Left lung (tissue), 10 donors: ENCODE measurements around the gene OSBPL5. TPM values are rescaled to one million over a fixed set of nuclear protein-coding genes. Genes with fewer than 3 reads are reported as not detected.

Experiments
- ATAC-seq: fragments of 200-7000 bp; cut with Tn5 transposase; one replicate; pipeline ENCODE4 v1.9.1; 2020; ENCODE audit warnings: moderate library complexity
- DNase-seq, 4 donors: peaks; one replicate each; pipeline ENCODE4 v3.0.0-alpha.2; 2013 to 2020
- H3K27ac ChIP-seq, 2 donors: fragments of 200-600 bp; sonication (generic) in 1 of 2; one replicate each; pipeline versions ENCODE4 v1.5.0 to v1.8.0; 2020 to 2021
- H3K27me3 ChIP-seq, 2 donors: fragments of 200-600 bp; sonication (generic) in 1 of 2; one replicate each; pipeline versions ENCODE4 v1.5.0 to v1.8.0; 2020 to 2021
- H3K36me3 ChIP-seq, 2 donors: fragments of 200-600 bp; sonication (generic) in 1 of 2; one replicate each; pipeline versions ENCODE4 v1.5.0 to v1.8.0; 2020 to 2021
- H3K4me1 ChIP-seq, 2 donors: fragments of 200-600 bp; one replicate each; pipeline ENCODE4 v1.8.0; 2021
- H3K4me3 ChIP-seq, 2 donors: fragments of 200-600 bp; sonication (generic) in 1 of 2; one replicate each; pipeline versions ENCODE4 v1.5.0 to v1.8.0; 2020 to 2021; ENCODE audit warnings: mild to moderate bottlenecking in 1 of 2
- H3K9me3 ChIP-seq, 2 donors: fragments of 200-600 bp; sonication (generic) in 1 of 2; one replicate each; pipeline versions ENCODE4 v1.5.0 to v1.8.0; 2020 to 2021
- intact Hi-C, 2 donors: fragments of 100-400 bp; cut with DNase I; formaldehyde crosslinking; loops; one replicate each; pipeline versions ENCODE4 v1.11.2 to v1.14.2; 2022
- polyA plus RNA-seq, 6 donors: library from polyadenylated mRNA; unstranded; fragments of 120-200 nt; gene quantifications; one replicate each; pipeline ENCODE4 v1.2.1, GENCODE V29; 2013; ENCODE audit not compliant: insufficient read length in 6 of 6
- total RNA-seq, 2 donors: library from RNA; stranded (reverse); fragmentation: NEBNext Ultra II Directional; extraction: Animal tissue kit (Norgen Biotek cat#: 25700); gene quantifications; one replicate each; pipeline ENCODE4 v1.2.1, GENCODE V29; 2021
- TF ChIP-seq, protein P1 (sequence below), 2 donors: fragments of 200-600 bp; sonication (generic) in 1 of 2; IDR thresholded peaks; one replicate each; pipeline versions ENCODE4 v1.5.0 to v1.8.0; 2021; ENCODE audit warnings: antibody characterized with exemption in 2 of 2
- donor health status: DM: no; HTN: yes; CAD: no.
- donor health status: DM: no; HTN: no; CAD: no.

Gene OSBPL5
- total and polyA plus RNA-seq, 8 donors, result 19.5 to 39.6 (median 30.4) TPM

DNA sequence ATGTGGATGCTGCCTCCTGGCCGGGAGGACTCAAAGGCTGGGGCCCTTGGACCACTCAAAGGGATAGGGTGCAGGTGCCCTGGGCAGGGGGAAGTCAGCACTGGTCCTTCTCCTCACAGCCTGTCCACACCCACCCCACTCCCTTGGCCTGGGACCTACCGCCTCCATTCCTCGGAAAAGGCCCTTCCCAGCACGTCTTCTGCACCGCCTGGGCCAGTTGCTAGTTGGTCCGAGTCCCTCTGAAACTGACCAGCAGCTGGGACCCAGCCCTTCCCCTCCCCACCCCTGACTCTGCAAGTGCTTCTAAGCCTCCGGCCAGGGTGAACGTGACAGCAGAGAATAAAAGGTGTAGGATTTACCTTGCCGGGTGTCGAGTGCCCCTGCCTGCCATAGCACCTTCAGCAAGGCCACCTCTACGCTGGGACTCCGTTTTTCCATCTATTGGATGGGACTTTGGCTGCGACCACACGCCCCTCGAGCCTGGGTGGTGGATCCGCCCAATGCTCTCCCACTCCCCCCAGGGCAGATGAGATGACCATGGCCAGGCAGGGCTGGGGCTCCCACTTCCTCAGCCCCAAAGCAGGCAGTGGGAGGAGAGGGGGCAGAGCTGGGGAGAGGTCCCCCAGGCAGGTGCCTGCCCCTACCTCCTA, 37.3 kb downstream of the OSBPL5 start:
- no peaks in the 10 kb centered on the region for H3K27me3 ChIP-seq
- intact Hi-C loops, result no loop called here
- no peak for ATAC-seq
- H3K4me1 ChIP-seq, result peaks cover 13 to 41% of the 10 kb centered on the region in 2 donors
- peak in 2 of 4 donors; percentile 24 to 57 for DNase-seq
- H3K4me3 ChIP-seq, result no peak overlapping the region
- H3K36me3 ChIP-seq, result peaks cover 0 to 18% of the 10 kb centered on the region in 2 donors
- no peaks in the 10 kb centered on the region for H3K9me3 ChIP-seq
- TF ChIP-seq, protein P1, sequence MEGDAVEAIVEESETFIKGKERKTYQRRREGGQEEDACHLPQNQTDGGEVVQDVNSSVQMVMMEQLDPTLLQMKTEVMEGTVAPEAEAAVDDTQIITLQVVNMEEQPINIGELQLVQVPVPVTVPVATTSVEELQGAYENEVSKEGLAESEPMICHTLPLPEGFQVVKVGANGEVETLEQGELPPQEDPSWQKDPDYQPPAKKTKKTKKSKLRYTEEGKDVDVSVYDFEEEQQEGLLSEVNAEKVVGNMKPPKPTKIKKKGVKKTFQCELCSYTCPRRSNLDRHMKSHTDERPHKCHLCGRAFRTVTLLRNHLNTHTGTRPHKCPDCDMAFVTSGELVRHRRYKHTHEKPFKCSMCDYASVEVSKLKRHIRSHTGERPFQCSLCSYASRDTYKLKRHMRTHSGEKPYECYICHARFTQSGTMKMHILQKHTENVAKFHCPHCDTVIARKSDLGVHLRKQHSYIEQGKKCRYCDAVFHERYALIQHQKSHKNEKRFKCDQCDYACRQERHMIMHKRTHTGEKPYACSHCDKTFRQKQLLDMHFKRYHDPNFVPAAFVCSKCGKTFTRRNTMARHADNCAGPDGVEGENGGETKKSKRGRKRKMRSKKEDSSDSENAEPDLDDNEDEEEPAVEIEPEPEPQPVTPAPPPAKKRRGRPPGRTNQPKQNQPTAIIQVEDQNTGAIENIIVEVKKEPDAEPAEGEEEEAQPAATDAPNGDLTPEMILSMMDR (IDR thresholded peaks at IDR 0.05), result no peak
- no peak overlapping the region for H3K27ac ChIP-seq

DNA sequence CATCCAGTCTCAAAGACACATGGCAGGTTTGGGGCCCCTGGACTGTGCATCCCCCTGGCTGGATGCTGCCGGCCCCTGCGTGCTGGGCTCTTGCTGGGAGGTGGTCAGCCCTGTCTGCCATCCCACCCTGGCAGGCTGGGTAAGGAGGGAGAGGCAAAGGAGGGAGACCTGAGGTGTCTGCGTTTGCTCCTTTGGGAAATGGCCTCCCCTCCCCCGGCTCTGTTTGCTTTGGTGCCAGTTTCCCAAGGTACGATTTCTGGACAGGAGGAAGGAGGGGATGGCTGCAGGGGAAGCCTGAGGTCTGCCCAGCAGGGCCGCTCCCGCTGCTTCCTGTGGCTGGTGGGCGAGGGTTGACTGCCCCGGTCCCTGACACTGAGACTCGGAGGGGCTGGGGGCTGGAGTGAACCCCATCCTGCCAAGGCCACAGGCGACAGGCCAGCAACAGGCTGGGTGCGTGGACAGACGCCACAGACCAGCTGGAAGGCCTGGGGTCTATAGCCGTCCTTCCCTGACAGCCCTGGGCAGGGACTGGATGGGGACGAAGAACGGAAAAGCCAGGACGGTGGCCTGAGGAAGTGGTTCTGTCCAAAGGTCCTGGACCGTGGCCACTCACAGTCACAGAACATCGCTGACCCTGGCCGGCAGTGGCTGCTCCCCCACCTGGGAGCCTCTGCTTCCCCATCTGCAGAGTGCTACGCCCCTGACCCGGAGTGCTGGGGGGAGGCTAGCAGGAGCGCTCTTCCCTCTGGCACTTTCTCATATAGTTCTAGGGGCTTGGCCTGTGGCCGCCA, 38.0 kb downstream of the OSBPL5 start:
- Histone ChIP-seq H3K9me3 (no peaks in the 10 kb centered on the region), H3K27ac (peak overlapping the region in 1 of 2 donors; percentile 59), H3K4me3 (no peak overlapping the region), H3K36me3 (peaks cover 0 to 25% of the 10 kb centered on the region in 2 donors), H3K4me1 (peaks cover 13 to 41% of the 10 kb centered on the region in 2 donors), H3K27me3 (no peaks in the 10 kb centered on the region)
- peak in 2 of 4 donors; percentile 28 to 65 for DNase-seq
- intact Hi-C loops, result no loop called here
- TF ChIP-seq, protein P1 (IDR thresholded peaks at IDR 0.05), result no peak
- no peak for ATAC-seq

DNA sequence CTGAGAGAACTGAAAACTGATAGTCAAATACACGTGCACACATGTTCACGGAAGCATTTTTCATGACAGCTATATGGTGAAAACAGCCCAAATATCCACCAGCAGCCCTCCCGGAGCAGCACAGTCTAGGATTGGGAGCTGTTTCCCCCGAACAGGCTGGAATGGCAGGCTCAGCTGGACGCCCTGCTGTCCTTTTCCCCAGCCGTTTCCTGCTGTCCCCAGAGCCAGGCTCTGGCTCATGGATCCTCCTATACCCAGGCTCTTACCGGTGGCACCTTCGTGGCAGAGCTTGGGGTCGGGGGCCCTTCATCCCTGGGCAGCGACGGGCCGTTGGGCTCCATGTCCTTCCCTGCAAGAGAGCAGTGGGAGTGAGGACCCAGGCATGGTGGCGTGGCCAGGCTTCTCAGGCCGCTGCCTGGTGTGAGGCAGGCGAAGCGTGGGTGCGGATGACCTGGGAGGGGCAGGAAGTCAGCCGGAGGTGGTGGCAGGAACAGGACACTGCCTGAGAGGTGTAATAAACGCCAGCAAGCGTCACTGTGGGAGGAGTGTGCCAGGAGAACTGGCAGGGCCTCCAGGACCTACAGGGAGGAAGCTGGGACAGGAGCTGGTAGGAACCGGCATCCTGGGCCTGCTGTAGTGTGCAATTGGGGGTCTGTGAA, 38.8 kb downstream of the OSBPL5 start:
- peak in 2 of 4 donors; percentile 41 to 79 for DNase-seq
- intact Hi-C loops, result no loop called here
- Histone ChIP-seq H3K4me1 (peaks cover 13 to 41% of the 10 kb centered on the region in 2 donors), H3K36me3 (peaks cover 0 to 33% of the 10 kb centered on the region in 2 donors), H3K27ac (peak overlapping the region in 1 of 2 donors; percentile 59), H3K4me3 (no peak overlapping the region), H3K9me3 (no peaks in the 10 kb centered on the region), H3K27me3 (no peaks in the 10 kb centered on the region)
- ATAC-seq, result peak; percentile 9
- TF ChIP-seq, protein P1 (IDR thresholded peaks at IDR 0.05), result no peak

DNA sequence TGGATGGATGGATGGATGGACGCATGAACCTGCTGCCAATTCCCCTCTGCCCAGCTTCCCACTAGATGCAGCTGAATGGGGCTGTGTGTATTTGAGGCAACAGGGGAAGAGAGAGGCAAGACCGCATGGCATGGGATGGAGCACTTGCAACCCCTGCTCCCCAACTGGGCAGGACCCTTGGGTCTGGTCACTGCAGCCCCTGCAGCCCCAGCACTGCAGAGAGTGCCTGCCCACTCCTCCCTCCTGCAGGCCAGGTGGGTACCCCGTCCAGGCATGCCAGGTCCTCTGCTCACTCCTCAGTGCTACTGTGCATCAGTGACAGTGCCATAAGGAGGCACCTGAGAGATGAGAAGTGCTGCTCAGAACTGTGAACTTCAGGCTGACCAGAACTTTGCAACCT, 40.3 kb downstream of the OSBPL5 start:
- intact Hi-C loops, result no loop called here
- Histone ChIP-seq H3K36me3 (peaks cover 0 to 47% of the 10 kb centered on the region in 2 donors), H3K4me3 (no peak overlapping the region), H3K9me3 (no peaks in the 10 kb centered on the region), H3K27ac (no peak overlapping the region), H3K4me1 (peaks cover 13 to 41% of the 10 kb centered on the region in 2 donors), H3K27me3 (no peaks in the 10 kb centered on the region)
- TF ChIP-seq, protein P1 (IDR thresholded peaks at IDR 0.05), result no peak
- no peak for ATAC-seq
- peak in 2 of 4 donors; percentile 13 to 29 for DNase-seq
